Measurements from ENCODE around the gene NCKAP5.
"Not testable (repeated sequence)": the region's sequence is repeated elsewhere in the genome, so short reads cannot be mapped to it uniquely, and the experiment has no call there.

NCKAP5 gene

DNA sequence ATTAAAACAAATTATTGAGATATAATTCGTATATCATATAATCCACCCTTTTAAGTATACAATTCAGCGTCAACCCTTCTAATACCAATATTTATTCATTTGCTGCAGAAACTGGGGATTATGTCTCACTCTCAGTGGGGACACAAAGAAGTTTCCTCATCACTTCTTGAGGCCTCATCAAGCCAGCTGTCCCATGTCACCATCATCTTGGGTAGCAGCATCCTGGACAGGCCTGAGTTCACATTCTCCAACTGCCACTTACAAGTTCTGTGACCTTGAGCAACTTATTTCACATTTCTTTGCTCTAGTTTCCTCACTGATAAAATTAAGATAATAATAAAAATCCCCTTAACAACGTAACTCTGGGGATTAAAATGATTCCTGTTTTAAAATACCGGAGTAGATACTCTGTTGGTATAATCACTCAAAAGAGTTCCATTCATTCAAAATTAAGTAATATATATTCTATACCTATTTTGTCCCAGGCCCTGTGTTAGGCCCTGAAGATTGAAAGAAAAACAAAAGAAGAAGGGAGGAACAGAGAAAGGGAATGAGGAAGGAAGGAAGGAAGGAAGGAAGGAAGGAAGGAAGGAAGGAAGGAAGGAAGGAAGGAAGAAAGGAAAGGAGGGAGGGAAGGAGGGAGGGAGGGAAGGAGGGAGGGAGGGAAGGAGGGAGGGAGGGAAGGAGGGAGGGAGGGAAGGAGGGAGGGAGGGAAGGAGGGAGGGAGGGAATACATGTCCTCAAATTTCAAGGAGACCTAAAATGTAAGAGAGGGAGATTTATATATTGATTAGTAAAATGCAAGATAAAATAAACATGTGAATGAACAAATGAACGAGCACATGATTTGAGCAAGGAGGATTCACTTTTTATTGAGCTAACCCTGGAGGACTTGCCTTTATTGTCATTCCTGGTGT is 42.4 kb downstream of the NCKAP5 start:
- H3K4me1 ChIP-seq (ENCODE audit: control insufficient read depth in 1 of 2, insufficient read depth in 2 of 2, low read length in 2 of 2), result no peaks in the 10 kb centered on the region
- H3K27ac ChIP-seq (ENCODE audit: low read depth, low read length), result no peak overlapping the region
- no peaks in the 10 kb centered on the region for H3K27me3 ChIP-seq (ENCODE audit: control insufficient read depth in 1 of 2, insufficient read depth in 2 of 2, low read length in 2 of 2)

DNA sequence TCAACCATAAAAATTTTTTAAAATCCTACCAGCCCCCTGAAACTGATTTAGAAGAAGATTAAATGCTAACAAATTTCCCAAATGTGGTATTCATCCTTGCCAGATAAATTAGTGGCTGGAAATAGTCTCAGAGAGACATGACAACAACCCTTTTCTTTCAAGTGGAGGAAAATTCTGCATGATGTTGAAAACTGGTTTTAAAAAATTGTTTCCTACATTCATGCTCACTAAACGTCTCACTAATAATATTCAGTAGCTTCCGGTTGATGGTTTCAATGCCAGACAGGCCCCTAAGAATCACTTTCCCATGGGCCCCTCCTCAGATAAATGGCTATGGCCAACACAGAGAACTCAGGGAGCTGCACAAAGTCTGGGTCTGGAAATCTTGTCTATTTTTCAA is 43.2 kb downstream of the NCKAP5 start:
- Histone ChIP-seq H3K4me3 (ENCODE audit: low read depth in 1 of 2, low read length in 2 of 2) (no peak overlapping the region), H3K36me3 (ENCODE audit: control insufficient read depth in 1 of 2, insufficient read depth in 2 of 2, low read length in 2 of 2) (no peaks in the 10 kb centered on the region), H3K9me3 (ENCODE audit: control insufficient read depth in 1 of 2, low read length in 2 of 2) (no peaks in the 10 kb centered on the region), H3K9ac (ENCODE audit: low read depth in 1 of 2, low read length in 2 of 2) (no peak overlapping the region), H3K4me1 (ENCODE audit: control insufficient read depth in 1 of 2, insufficient read depth in 2 of 2, low read length in 2 of 2) (no peaks in the 10 kb centered on the region), H3K27me3 (ENCODE audit: control insufficient read depth in 1 of 2, insufficient read depth in 2 of 2, low read length in 2 of 2) (no peaks in the 10 kb centered on the region), H3K27ac (ENCODE audit: low read depth, low read length) (no peak overlapping the region)

More for the DNA sequence above, 42.4 kb downstream of the NCKAP5 start:
- Histone ChIP-seq H3K36me3 (ENCODE audit: control insufficient read depth in 1 of 2, insufficient read depth in 2 of 2, low read length in 2 of 2) (no peaks in the 10 kb centered on the region), H3K9me3 (ENCODE audit: control insufficient read depth in 1 of 2, low read length in 2 of 2) (no peaks in the 10 kb centered on the region), H3K4me3 (ENCODE audit: low read depth in 1 of 2, low read length in 2 of 2) (no peak overlapping the region), H3K9ac (ENCODE audit: low read depth in 1 of 2, low read length in 2 of 2) (no peak overlapping the region)

GRCh38 chr2:133523406-133523805 is 44.9 kb downstream of the NCKAP5 start:
- no peaks in the 10 kb centered on the region for H3K4me1 ChIP-seq (ENCODE audit: control insufficient read depth in 1 of 2, insufficient read depth in 2 of 2, low read length in 2 of 2)
- no peaks in the 10 kb centered on the region for H3K36me3 ChIP-seq (ENCODE audit: control insufficient read depth in 1 of 2, insufficient read depth in 2 of 2, low read length in 2 of 2)
- no peak overlapping the region for H3K9ac ChIP-seq (ENCODE audit: low read depth in 1 of 2, low read length in 2 of 2)
- no peak overlapping the region for H3K27ac ChIP-seq (ENCODE audit: low read depth, low read length)
- H3K4me3 ChIP-seq (ENCODE audit: low read depth in 1 of 2, low read length in 2 of 2), result no peak overlapping the region
- no peaks in the 10 kb centered on the region for H3K27me3 ChIP-seq (ENCODE audit: control insufficient read depth in 1 of 2, insufficient read depth in 2 of 2, low read length in 2 of 2)
- no peaks in the 10 kb centered on the region for H3K9me3 ChIP-seq (ENCODE audit: control insufficient read depth in 1 of 2, low read length in 2 of 2)

GRCh38 chr2:133522204-133522603 is 46.1 kb downstream of the NCKAP5 start:
- Histone ChIP-seq H3K4me1 (ENCODE audit: control insufficient read depth in 1 of 2, insufficient read depth in 2 of 2, low read length in 2 of 2) (no peaks in the 10 kb centered on the region), H3K36me3 (ENCODE audit: control insufficient read depth in 1 of 2, insufficient read depth in 2 of 2, low read length in 2 of 2) (no peaks in the 10 kb centered on the region), H3K9me3 (ENCODE audit: control insufficient read depth in 1 of 2, low read length in 2 of 2) (no peaks in the 10 kb centered on the region), H3K9ac (ENCODE audit: low read depth in 1 of 2, low read length in 2 of 2) (no peak overlapping the region), H3K4me3 (ENCODE audit: low read depth in 1 of 2, low read length in 2 of 2) (no peak overlapping the region), H3K27me3 (ENCODE audit: control insufficient read depth in 1 of 2, insufficient read depth in 2 of 2, low read length in 2 of 2) (no peaks in the 10 kb centered on the region), H3K27ac (ENCODE audit: low read depth, low read length) (no peak overlapping the region)

GRCh38 chr2:133521146-133521745 is 47.0 kb downstream of the NCKAP5 start:
- Histone ChIP-seq H3K9me3 (ENCODE audit: control insufficient read depth in 1 of 2, low read length in 2 of 2) (no peaks in the 10 kb centered on the region), H3K4me1 (ENCODE audit: control insufficient read depth in 1 of 2, insufficient read depth in 2 of 2, low read length in 2 of 2) (no peaks in the 10 kb centered on the region), H3K36me3 (ENCODE audit: control insufficient read depth in 1 of 2, insufficient read depth in 2 of 2, low read length in 2 of 2) (no peaks in the 10 kb centered on the region), H3K27me3 (ENCODE audit: control insufficient read depth in 1 of 2, insufficient read depth in 2 of 2, low read length in 2 of 2) (no peaks in the 10 kb centered on the region), H3K9ac (ENCODE audit: low read depth in 1 of 2, low read length in 2 of 2) (no peak overlapping the region), H3K27ac (ENCODE audit: low read depth, low read length) (no peak overlapping the region), H3K4me3 (ENCODE audit: low read depth in 1 of 2, low read length in 2 of 2) (no peak overlapping the region)

- H3K9ac ChIP-seq (ENCODE audit: low read depth in 1 of 2, low read length in 2 of 2); H3K4me1 ChIP-seq (ENCODE audit: control insufficient read depth in 1 of 2, insufficient read depth in 2 of 2, low read length in 2 of 2): not testable (repeated sequence)
These were observed 48.6 kb downstream of the NCKAP5 start for GRCh38 chr2:133519677-133520076.

DNA sequence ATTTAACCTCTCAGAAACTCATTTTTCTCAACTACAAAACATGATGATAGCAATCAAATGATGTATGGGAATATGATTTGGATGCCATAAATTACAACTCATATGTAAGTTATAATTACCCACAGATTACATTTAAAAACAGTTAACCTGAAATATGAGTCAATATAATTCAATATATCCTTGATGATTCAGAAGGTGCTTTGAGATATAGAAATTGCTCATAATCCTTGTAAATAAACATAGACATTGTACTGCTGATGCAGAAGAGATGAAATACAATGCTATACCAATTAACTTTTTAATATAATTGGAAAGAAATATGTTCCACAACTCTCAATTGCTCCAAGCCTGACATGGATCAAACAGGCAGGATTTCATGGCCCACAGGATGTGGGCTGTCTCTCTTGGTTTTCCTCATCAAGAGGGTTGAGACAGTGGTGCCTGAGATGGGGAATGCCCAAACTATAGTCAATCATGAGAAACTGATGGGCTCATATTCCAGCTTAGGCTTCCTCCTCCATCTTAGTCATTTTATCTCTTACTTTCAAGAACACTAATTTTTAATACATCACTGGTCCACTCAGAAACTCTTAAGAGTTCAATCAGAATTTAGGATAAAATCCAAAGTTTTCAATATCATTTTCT is 49.4 kb downstream of the NCKAP5 start:
- Histone ChIP-seq H3K4me3 (ENCODE audit: low read depth in 1 of 2, low read length in 2 of 2) (no peak overlapping the region), H3K36me3 (ENCODE audit: control insufficient read depth in 1 of 2, insufficient read depth in 2 of 2, low read length in 2 of 2) (no peaks in the 10 kb centered on the region), H3K4me1 (ENCODE audit: control insufficient read depth in 1 of 2, insufficient read depth in 2 of 2, low read length in 2 of 2) (no peaks in the 10 kb centered on the region), H3K9ac (ENCODE audit: low read depth in 1 of 2, low read length in 2 of 2) (no peak overlapping the region), H3K9me3 (ENCODE audit: control insufficient read depth in 1 of 2, low read length in 2 of 2) (no peaks in the 10 kb centered on the region), H3K27me3 (ENCODE audit: control insufficient read depth in 1 of 2, insufficient read depth in 2 of 2, low read length in 2 of 2) (no peaks in the 10 kb centered on the region), H3K27ac (ENCODE audit: low read depth, low read length) (no peak overlapping the region)

More at GRCh38 chr2:133519677-133520076, 48.6 kb downstream of the NCKAP5 start:
- H3K27me3 ChIP-seq (ENCODE audit: control insufficient read depth in 1 of 2, insufficient read depth in 2 of 2, low read length in 2 of 2); H3K9me3 ChIP-seq (ENCODE audit: control insufficient read depth in 1 of 2, low read length in 2 of 2); H3K4me3 ChIP-seq (ENCODE audit: low read depth in 1 of 2, low read length in 2 of 2); H3K36me3 ChIP-seq (ENCODE audit: control insufficient read depth in 1 of 2, insufficient read depth in 2 of 2, low read length in 2 of 2); H3K27ac ChIP-seq (ENCODE audit: low read depth, low read length): not testable (repeated sequence)

DNA sequence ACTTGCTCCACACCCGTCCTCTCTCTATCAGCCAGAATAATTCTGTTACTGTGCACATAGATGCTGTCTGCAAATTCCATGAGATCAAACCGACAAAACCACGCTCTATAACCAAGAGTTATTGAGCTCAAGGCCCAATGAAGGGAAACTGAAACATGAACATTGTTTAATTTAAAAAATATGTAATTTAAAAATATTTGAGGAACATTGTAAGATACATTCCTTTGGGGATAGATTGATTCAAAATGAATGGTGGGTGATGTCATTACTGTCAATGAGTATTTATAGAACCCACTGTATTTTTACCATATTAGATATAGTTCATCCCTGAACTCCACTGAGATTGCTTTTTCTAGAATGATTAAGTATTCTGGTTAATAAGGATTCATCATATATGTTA is 50.4 kb downstream of the NCKAP5 start:
- no peaks in the 10 kb centered on the region for H3K4me1 ChIP-seq (ENCODE audit: control insufficient read depth in 1 of 2, insufficient read depth in 2 of 2, low read length in 2 of 2)
- H3K9me3 ChIP-seq (ENCODE audit: control insufficient read depth in 1 of 2, low read length in 2 of 2), result no peaks in the 10 kb centered on the region
- no peaks in the 10 kb centered on the region for H3K36me3 ChIP-seq (ENCODE audit: control insufficient read depth in 1 of 2, insufficient read depth in 2 of 2, low read length in 2 of 2)
- no peaks in the 10 kb centered on the region for H3K27me3 ChIP-seq (ENCODE audit: control insufficient read depth in 1 of 2, insufficient read depth in 2 of 2, low read length in 2 of 2)
- H3K27ac ChIP-seq (ENCODE audit: low read depth, low read length), result no peak overlapping the region
- H3K4me3 ChIP-seq (ENCODE audit: low read depth in 1 of 2, low read length in 2 of 2), result no peak overlapping the region
- no peak overlapping the region for H3K9ac ChIP-seq (ENCODE audit: low read depth in 1 of 2, low read length in 2 of 2)

DNA sequence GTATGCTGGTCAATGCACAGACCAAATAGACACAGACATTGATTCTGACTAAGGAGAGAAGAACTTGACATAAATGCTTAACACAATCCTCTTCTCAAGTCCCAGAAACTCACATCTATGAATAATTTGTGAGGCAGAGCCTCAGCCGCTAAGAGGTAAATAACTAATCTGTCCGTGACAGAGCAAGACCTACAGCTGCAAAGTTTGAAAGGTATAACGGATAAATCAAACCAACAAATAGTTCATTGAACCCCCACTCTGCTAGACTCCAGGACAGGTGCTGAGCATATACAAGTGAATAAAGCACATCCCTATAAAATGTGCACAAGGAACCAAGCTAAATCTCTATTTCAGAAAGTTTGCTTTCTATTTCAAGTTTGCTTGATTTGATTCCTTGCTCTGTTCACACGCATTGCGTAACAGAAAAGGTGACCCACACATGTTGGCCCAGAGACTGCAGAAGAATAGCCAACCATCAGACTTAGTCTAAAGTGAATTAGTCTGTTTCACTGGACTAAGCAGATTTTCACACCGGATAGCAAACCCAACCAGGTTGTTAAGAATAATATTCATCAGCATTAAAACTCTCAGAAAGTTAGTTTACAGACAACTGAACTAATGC is 51.7 kb downstream of the NCKAP5 start:
- H3K9ac ChIP-seq (ENCODE audit: low read depth in 1 of 2, low read length in 2 of 2), result no peak overlapping the region
- H3K9me3 ChIP-seq (ENCODE audit: control insufficient read depth in 1 of 2, low read length in 2 of 2), result no peaks in the 10 kb centered on the region
- no peaks in the 10 kb centered on the region for H3K4me1 ChIP-seq (ENCODE audit: control insufficient read depth in 1 of 2, insufficient read depth in 2 of 2, low read length in 2 of 2)
- H3K27me3 ChIP-seq (ENCODE audit: control insufficient read depth in 1 of 2, insufficient read depth in 2 of 2, low read length in 2 of 2), result no peaks in the 10 kb centered on the region
- no peak overlapping the region for H3K4me3 ChIP-seq (ENCODE audit: low read depth in 1 of 2, low read length in 2 of 2)
- H3K36me3 ChIP-seq (ENCODE audit: control insufficient read depth in 1 of 2, insufficient read depth in 2 of 2, low read length in 2 of 2), result no peaks in the 10 kb centered on the region
- no peak overlapping the region for H3K27ac ChIP-seq (ENCODE audit: low read depth, low read length)

GRCh38 chr2:133515271-133515670 is 53.0 kb downstream of the NCKAP5 start:
- H3K27ac ChIP-seq (ENCODE audit: low read depth, low read length), result no peak overlapping the region
- H3K4me3 ChIP-seq (ENCODE audit: low read depth in 1 of 2, low read length in 2 of 2), result no peak overlapping the region
- H3K27me3 ChIP-seq (ENCODE audit: control insufficient read depth in 1 of 2, insufficient read depth in 2 of 2, low read length in 2 of 2), result no peaks in the 10 kb centered on the region
- no peaks in the 10 kb centered on the region for H3K9me3 ChIP-seq (ENCODE audit: control insufficient read depth in 1 of 2, low read length in 2 of 2)
- H3K4me1 ChIP-seq (ENCODE audit: control insufficient read depth in 1 of 2, insufficient read depth in 2 of 2, low read length in 2 of 2), result no peaks in the 10 kb centered on the region
- no peak overlapping the region for H3K9ac ChIP-seq (ENCODE audit: low read depth in 1 of 2, low read length in 2 of 2)
- no peaks in the 10 kb centered on the region for H3K36me3 ChIP-seq (ENCODE audit: control insufficient read depth in 1 of 2, insufficient read depth in 2 of 2, low read length in 2 of 2)
